NB4 (cell line): ENCODE measurements around the gene RASIP1.

ENCODE experiments used
- CTCF ChIP-seq: IDR thresholded peaks from one replicate; pipeline ENCODE4 v1.5.1; 2012; ENCODE audit warnings: low read depth, low read length
- MAX ChIP-seq: IDR thresholded peaks from 2 replicates; pipeline ENCODE4 v1.6.1; 2011; ENCODE audit warnings: low read depth, low read length
- MYC ChIP-seq: IDR thresholded peaks from 2 replicates; pipeline ENCODE4 v1.6.1; 2011; ENCODE audit warnings: low read depth, low read length
- POLR2A ChIP-seq: IDR thresholded peaks from 2 replicates; pipeline ENCODE4 v1.6.1; 2011; ENCODE audit warnings: mild to moderate bottlenecking; ENCODE audit not compliant: insufficient read length; ENCODE audit errors: extremely low read depth

GRCh38 chr19:48670699-48671445 lies 69.5 kb downstream of the RASIP1 start:
- TF ChIP-seq CTCF (no peak), POLR2A (no peak), MAX (no peak), MYC (no peak)
